ENCODE measurements around the gene SLC30A7.

The SLC30A7 gene

GRCh38 chr1:101004061-101004460, 108.2 kb downstream of the SLC30A7 start:
- H3K4me3 ChIP-seq (ENCODE audit: low read depth, low read length): no peak overlapping the region
- no peak for TF ChIP-seq CTCF (IDR thresholded peaks at IDR 0.05; ENCODE audit: low read depth, low read length)

- H3K4me3 ChIP-seq (ENCODE audit: low read depth, low read length): no peak overlapping the region
- no peak for TF ChIP-seq CTCF (IDR thresholded peaks at IDR 0.05; ENCODE audit: low read depth, low read length)
Measured at GRCh38 chr1:101004670-101005069, 108.8 kb downstream of the SLC30A7 start.

DNA sequence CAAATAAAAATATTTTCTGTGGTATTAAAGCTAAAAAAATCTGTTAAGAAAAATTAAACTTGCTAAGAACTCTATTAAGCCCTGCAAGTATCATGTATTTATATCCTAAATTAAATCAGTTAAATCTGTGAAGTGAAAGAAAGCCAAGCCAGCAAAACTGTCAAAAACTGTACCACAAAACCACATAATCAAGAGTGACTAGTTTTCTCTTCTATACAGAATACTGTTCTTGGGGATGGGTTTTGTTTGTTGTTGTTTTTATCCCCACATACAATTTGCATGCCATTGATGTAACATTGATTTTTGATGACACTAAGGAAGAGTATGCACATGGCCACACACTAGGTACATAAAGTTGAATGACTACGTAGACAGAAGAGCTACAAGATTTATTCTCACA, 109.3 kb downstream of the SLC30A7 start:
- no peak overlapping the region for H3K4me3 ChIP-seq (ENCODE audit: low read depth, low read length)
- TF ChIP-seq CTCF (IDR thresholded peaks at IDR 0.05; ENCODE audit: low read depth, low read length): no peak

DNA sequence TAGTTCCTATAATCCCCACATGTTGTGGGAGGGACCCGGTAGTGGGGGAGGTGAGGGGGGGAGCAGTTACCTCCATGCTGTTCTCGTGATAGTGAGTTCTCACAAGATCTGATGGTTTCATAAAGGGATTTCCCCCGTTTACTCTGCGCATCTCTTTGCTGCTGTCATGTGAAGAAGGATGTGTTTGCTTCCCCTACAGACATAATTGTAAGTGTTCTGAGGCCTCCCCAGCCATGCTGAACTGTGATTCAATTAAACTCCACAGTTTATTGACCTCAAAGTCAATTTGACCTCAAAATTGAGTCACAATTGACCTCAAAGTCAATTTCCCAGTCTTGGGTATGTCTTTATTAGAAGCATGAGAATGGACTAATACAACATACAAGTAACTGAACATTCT, 110.0 kb downstream of the SLC30A7 start:
- H3K4me3 ChIP-seq (ENCODE audit: low read depth, low read length): no peak overlapping the region
- no peak for TF ChIP-seq CTCF (IDR thresholded peaks at IDR 0.05; ENCODE audit: low read depth, low read length)

- no peak for TF ChIP-seq CTCF (IDR thresholded peaks at IDR 0.05; ENCODE audit: low read depth, low read length)
- H3K4me3 ChIP-seq (ENCODE audit: low read depth, low read length): no peak overlapping the region
Measured at GRCh38 chr1:101006553-101006952, 110.7 kb downstream of the SLC30A7 start.

DNA sequence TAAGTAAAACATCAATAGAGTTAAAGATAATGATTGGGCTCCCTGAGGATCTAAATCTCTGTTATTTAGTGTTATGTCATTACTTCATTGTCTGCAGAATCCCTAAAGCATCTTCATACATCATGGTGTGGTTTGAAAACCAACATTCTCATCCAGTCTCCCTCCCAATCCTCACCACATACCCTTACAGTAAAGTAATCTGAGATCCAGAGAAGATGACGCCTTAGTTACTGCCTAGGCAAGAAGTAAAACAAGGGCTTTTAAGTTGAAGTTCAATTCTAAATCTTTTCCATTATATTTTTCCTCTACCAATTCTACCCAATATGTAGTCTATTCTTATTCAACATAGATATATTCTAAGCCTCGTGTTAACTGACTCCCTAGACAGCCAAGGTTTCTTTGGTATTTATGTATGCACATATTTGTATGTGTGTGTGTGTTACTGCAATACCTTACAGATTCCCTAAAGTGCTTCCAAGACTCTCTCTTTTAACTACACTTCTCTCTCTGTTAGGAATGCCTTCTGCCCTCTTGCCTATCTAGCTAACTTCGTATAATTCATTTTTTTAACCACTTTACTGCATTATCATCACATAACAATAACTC, 112.4 kb downstream of the SLC30A7 start:
- TF ChIP-seq CTCF (IDR thresholded peaks at IDR 0.05; ENCODE audit: low read depth, low read length): no peak
- no peak overlapping the region for H3K4me3 ChIP-seq (ENCODE audit: low read depth, low read length)

DNA sequence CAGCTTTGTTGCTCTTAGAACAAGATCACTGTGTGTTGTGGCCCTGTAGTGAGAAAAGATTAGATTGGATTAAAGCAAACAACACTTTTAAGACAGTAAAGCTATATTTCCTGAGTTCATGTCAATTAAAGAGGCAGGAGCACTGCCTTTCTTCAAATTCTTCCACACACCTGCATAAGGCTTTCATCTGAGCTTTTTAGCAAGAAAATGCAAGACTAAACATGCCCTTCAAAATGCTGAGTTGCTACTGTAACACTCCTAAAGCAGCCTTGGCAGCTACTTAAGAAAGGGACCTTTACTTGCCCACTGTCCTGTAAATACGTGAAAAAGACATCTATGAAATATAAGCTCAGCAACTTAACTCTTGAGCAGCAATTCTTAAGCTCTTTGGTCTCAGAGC, 117.9 kb downstream of the SLC30A7 start:
- H3K4me3 ChIP-seq (ENCODE audit: low read depth, low read length): no peak overlapping the region
- no peak for TF ChIP-seq CTCF (IDR thresholded peaks at IDR 0.05; ENCODE audit: low read depth, low read length)
